Anterior cingulate cortex (tissue), 58 donors: ENCODE results near the gene EVPL.
A peak's percentile ranks its signal among the peaks of the same experiment; 100 is the strongest.

Source experiments
- DNase-seq, 58 donors: peaks; one replicate each; lab custom pipeline; 2025; lab: John Stamatoyannopoulos, UW

Gene EVPL

DNA sequence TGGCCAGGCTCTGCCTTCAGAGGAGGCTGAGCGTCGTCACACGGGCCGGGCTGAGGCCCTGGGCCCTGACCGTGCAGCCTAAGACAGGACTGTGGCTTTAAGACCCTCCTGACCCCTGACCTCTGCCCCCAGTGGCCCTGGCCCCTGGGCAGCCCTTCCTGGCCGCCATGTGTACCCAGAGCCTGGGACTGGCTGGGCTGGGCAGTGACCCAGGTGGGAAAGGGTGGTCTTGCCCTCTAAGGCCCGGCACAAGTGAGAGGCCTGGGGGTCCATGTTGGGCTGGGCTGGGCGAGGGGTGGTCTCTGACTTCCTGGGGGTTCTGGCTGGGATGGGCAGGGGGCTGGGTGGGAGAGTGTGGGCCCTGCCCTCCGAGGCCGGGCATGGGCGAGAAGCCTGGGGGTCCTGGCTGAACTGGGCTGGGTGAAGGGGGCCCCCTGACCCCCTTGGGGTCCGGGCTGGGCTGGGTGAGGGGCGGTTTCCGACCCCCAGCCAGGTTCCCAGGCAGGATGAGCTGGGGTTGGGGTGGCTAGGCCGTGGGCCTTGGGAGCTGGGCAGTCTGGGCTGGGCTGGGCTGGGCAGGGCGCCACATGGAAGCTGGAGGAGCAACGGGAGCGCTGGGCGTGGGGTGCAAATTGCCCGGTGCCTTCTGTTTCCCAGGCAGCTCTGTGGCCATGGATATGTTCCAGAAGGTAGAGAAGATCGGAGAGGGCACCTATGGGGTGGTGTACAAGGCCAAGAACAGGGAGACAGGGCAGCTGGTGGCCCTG, 26.2 kb downstream of the EVPL start, which contains the start of gene CDK3:
Gene CDK3, plus strand, starts transcription at position 101 of the 767 bp plus-strand sequence. Its CDS starts 571 bp downstream, at position 672.
- no peak for DNase-seq

DNA sequence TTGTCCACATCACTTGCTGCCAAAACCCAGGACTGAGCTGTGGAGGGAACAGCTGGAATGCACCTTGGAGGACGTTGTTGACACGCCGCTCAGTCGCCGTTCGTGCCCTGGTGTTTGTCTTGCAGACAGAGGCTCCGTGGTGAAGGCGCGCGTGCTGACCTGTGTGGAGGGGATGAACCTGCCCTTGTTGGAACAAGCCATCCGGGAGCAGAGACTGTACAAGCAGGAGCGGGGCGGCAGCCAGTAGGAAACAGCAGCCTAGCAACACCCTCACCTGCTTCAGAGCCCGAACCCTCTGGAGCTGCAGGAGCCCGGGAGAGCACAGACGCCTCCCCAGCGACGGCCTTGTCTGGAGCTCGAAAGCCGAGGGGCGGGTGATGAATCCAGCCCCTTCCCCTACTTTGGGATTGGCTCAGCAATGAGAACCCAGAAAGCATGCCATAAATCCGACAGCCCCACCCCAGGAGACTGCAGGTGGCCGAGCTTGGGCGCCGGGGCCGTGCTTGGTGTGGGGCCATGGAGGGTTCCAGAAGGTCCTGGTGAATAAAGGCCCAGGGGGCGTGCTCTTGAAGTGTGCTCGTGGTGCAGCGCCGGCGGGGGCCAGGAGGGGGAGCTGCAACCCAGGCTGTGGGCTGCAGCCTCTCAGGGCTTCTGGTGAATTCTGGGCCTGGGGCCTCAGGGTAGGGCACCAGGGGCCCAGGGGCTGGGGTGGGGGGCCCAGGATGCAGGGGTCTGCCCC, 26.9 kb downstream of the EVPL start:
- peak in 3 of 58 donors; percentile 3 to 17 (median 14) for DNase-seq

DNA sequence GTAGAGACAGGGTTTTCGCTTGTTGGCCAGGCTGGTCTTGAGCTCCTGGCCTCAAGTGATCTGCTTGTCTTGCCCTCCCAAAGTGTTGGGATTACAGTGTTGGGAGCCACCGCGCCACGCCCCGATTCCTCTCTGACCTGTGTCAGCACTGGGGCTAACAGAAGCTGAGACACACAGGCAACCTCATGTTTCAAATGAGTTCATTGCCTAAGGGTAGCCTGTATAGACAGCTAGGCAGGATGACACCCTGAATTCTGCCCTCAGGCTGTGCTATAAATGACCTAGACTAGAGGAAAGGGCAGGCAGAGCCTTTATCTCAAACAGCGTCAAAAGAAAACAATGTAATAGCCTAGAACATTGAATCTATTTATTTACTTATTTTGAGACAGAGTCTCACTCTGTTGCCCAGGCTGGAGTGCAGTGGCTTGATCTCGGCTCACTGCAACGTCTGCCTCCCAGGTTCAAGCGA, 28.7 kb downstream of the EVPL start:
- DNase-seq: no peak

- peak in 2 of 58 donors; percentile 14 to 17 for DNase-seq
Measured at GRCh38 chr17:75996665-75997590, 30.2 kb downstream of the EVPL start.

DNA sequence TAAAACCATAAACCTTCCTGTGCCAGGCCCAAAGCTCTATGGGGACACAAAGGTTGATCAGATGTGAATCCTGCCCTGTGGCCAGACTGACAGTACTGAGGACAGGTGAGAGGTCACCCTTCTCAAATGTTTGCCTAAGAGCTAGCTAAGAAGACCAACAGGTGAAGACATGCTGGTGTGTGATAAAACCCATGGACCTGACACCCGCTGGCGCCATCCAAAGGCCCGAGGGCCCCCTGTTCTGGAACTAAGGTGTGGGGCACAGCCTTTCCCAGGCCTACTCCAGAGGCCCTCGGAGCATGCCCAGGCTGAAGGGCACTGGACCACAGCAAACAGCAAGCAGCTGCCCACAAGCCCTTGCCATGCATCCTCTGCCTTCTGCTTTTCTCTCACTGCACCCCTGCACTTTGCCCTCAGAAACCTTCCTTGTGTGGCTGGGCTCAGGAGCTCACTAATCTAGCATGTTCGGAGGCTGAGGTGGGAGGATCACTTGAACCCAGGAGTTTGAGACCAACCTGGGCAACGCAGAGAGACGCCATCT, 31.7 kb downstream of the EVPL start:
- DNase-seq: no peak

GRCh38 chr17:75994802-75995370, 32.2 kb downstream of the EVPL start:
- DNase-seq: no peak

GRCh38 chr17:75991396-75991795, 35.7 kb downstream of the EVPL start:
- DNase-seq: no peak

- DNase-seq: no peak
Measured at GRCh38 chr17:75987041-75987440, 40.1 kb downstream of the EVPL start.

DNA sequence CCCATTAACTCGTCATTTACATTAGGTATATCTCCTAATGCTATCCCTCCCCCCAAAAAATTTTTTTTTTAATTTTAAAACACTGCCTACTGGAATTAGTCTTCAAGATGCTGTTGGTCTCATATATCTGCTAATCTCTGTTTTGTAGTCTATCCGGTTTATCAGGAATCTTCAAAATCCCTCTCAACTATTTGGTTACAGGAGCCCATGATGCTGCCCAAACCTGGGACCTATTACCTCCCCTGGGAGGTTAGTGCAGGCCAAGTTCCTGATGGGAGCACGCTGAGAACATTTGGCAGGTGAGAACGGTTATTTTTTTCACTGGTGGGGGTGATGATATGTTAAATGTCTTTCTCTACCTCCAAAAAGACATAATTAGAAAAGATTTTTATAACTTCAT, 41.1 kb downstream of the EVPL start:
- no peak for DNase-seq

DNA sequence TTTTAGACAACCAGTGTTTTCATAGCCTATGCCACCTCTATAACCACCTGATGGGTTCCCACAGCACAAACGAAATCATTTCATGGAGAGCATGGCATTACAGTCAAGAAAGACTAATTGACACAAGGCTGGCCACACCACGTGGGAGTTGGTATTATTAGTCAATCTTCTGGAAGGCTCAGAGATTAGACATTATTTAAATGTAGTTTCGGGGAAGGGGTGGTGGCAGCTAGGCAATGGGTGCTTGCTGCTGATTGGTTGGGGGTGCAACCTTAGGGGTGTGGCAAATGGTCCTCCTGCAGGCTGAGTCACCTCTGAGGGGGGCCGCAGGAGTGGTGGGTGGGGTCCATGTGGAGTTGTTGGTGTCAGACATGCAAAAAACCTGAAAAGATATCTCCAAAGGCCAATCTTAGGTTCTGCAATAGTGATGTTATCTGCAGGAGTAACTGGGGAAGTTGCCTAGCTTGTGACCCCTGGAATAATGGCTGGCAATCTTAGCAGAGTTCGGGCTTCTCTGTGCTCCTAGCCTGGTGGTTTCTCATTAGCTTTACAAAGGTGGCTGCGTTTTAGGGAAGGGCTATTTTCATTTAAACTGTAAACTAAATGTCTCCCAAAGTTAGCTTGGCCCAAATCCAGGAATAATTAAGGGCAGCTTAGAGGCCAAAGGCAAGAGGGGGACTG, 43.5 kb downstream of the EVPL start:
- DNase-seq: no peak

GRCh38 chr17:75981019-75981615, 46.0 kb downstream of the EVPL start:
- no peak for DNase-seq

DNA sequence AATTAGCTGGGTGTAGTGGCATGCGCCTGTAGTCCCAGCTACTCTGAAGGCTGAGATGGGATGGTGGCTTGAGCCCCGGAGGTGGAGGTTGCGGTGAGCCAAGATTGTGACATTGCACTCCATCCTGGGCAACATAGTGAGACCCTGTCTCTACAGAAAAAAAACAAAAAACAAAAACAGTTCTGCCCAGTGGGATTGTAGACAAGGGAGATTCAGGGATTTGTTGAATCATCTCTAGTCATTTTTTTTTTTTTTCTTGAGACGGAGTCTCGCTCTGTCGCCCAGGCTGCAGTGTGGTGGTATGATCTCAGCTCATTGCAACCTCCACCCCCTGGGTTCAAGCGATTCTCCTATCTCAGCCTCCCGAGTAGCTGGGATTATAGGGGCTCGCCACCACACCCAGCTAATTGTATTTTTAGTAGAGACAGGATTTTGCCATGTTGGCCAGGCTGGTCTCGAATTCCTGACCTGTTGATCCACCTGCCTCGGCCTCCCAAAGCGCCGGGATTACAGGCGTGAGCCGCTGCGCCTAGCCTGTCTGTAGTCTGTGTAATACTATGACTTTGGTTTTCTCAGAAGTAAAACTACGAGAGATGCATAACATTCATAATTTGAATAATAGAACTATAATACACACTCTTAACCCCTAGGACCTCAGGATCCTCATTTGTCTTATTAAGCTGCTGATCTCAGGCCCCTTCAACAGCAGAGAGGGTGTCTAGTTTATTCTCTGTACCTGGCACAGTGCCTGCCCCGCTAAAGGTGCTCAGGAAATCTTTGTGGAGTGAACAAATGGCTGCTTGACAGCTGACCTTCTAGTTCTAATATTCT, 46.7 kb downstream of the EVPL start:
- DNase-seq: no peak

DNA sequence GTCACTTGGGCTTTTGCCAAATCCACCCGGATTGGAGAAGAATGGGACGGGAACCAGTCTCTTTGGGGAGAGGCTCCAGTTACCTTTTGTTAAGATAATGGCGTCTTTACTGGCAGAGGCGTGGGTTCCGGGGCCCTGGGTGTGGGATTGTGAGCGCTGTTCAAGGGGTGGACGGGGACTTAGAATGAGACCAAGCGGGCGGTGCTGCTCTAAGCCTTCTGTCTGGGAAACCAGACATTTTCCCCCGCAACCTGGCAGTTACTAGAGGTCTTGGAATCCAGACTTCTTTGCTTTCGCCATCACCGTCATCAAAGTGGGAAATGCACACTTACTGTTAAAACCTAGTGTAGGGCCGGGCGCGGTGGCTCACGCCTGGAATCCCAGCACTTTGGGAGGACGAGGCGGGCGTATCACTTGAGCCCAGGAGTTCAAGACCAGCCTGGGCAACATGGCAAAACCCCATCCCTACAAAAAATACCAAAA, 47.4 kb downstream of the EVPL start:
- DNase-seq: peak in 2 of 58 donors; percentile 60 to 85

- DNase-seq: peak; percentile 80 to 99 (median 96)
Measured at GRCh38 chr17:75978938-75979704, 48.0 kb downstream of the EVPL start, which contains the start of the genes ACOX1 and TEN1. Gene ACOX1, minus strand, starts transcription at chr17:75979166. Its CDS starts 93 bp downstream, at chr17:75979073. Gene TEN1, plus strand, starts transcription at chr17:75979240. Its CDS starts 6,953 bp downstream, at chr17:75986193.

DNA sequence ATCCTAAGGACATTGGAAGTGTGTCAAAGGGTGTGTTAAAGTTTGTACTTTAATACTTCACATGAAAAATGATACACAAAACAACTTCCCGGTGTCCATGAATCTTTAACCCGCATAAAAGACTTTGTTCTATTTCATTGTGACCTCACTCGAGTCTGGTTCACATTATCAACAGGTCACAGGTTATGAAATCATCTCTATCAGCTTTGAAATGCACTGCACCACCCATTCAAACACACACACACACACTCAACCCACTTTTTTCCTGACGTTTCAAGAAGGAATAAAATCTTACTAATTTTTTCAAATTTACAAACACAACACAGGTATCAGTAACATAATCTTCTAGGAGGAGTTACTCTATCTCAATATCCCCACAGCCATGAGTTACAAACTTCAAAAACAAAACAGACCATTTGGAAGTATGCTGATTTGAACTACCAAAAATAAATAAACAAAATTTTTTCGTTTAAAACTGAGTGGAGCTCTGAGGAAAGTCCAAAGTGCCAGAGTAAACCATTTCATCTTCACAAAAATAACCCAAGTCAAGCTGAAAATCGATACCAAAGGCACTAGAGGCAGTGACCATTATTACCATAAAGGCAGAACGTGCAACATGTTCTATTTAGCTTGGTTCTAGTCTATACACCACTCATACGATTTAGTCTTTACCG, 50.8 kb downstream of the EVPL start:
- DNase-seq: no peak

GRCh38 chr17:75975757-75976174, 51.3 kb downstream of the EVPL start:
- no peak for DNase-seq
